ENCODE measurements around the gene PLCXD1. TPM values are rescaled to one million over a fixed set of nuclear protein-coding genes. Genes with fewer than 3 reads are reported as not detected.

The PLCXD1 gene
- total and polyA plus RNA-seq, 5 donors from 2014 or later: 2.9 to 13.3 (median 4.6) TPM

GRCh38 chrX:346034-346813, 65.0 kb downstream of the PLCXD1 start:
- Mint-ChIP-seq H3K9me3 (no peaks in the 10 kb centered on the region), H3K4me3 (no peak overlapping the region), H3K36me3 (peaks cover 3% of the 10 kb centered on the region), H3K27ac (no peak overlapping the region), H3K27me3 (no peaks in the 10 kb centered on the region), H3K4me1 (peaks cover 0 to 3% (median 1%) of the 10 kb centered on the region in 4 donors)
- H3K27me3 ChIP-seq (ENCODE audit: control insufficient read depth, insufficient read depth, low read length): no peaks in the 10 kb centered on the region
- H3K4me1 ChIP-seq (ENCODE audit: control insufficient read depth, insufficient read depth, low read length, poor library complexity, severe bottlenecking): no peaks in the 10 kb centered on the region
- H3K27ac ChIP-seq (ENCODE audit: insufficient read depth, low read length, poor library complexity, severe bottlenecking): no peak overlapping the region
- DNase-seq (no peak), ATAC-seq (ENCODE audit: low read depth in 2 of 2) (no peak)
- H3K36me3 ChIP-seq (ENCODE audit: control insufficient read depth, insufficient read depth, low read length): no peaks in the 10 kb centered on the region
- H3K9me3 ChIP-seq (ENCODE audit: control insufficient read depth in 2 of 2, low read length in 2 of 2): no peaks in the 10 kb centered on the region
- H3K4me3 ChIP-seq (ENCODE audit: low read depth, low read length): no peak overlapping the region

GRCh38 chrX:347351-348117, 66.4 kb downstream of the PLCXD1 start:
- H3K4me1 Mint-ChIP-seq: peaks cover 0 to 4% (median 1%) of the 10 kb centered on the region in 4 donors
- no peak for DNase-seq
- Histone ChIP-seq H3K9me3 (ENCODE audit: control insufficient read depth in 2 of 2, low read length in 2 of 2) (no peaks in the 10 kb centered on the region), H3K4me1 (ENCODE audit: control insufficient read depth, insufficient read depth, low read length, poor library complexity, severe bottlenecking) (no peaks in the 10 kb centered on the region), H3K27ac (ENCODE audit: insufficient read depth, low read length, poor library complexity, severe bottlenecking) (no peak overlapping the region), H3K36me3 (ENCODE audit: control insufficient read depth, insufficient read depth, low read length) (no peaks in the 10 kb centered on the region), H3K27me3 (ENCODE audit: control insufficient read depth, insufficient read depth, low read length) (no peaks in the 10 kb centered on the region), H3K4me3 (ENCODE audit: low read depth, low read length) (no peak overlapping the region)
- H3K4me3 Mint-ChIP-seq: no peak overlapping the region
- ATAC-seq (ENCODE audit: low read depth in 2 of 2): no peak
- no peaks in the 10 kb centered on the region for H3K9me3 Mint-ChIP-seq
- H3K27me3 Mint-ChIP-seq: no peaks in the 10 kb centered on the region
- H3K27ac Mint-ChIP-seq: no peak overlapping the region
- H3K36me3 Mint-ChIP-seq: peaks cover 3% of the 10 kb centered on the region

- H3K9me3 Mint-ChIP-seq: no peaks in the 10 kb centered on the region
Observed at GRCh38 chrX:348461-349117, 67.4 kb downstream of the PLCXD1 start.

GRCh38 chrX:349196-349595, 68.0 kb downstream of the PLCXD1 start:
- Mint-ChIP-seq H3K27ac (no peak overlapping the region), H3K27me3 (no peaks in the 10 kb centered on the region), H3K4me3 (no peak overlapping the region), H3K4me1 (peaks cover 0 to 4% (median 1%) of the 10 kb centered on the region in 4 donors), H3K36me3 (peaks cover 3% of the 10 kb centered on the region), H3K9me3 (no peaks in the 10 kb centered on the region)
- no peak overlapping the region for H3K4me3 ChIP-seq (ENCODE audit: low read depth, low read length)
- H3K27ac ChIP-seq (ENCODE audit: insufficient read depth, low read length, poor library complexity, severe bottlenecking): no peak overlapping the region
- H3K36me3 ChIP-seq (ENCODE audit: control insufficient read depth, insufficient read depth, low read length): no peaks in the 10 kb centered on the region
- H3K27me3 ChIP-seq (ENCODE audit: control insufficient read depth, insufficient read depth, low read length): no peaks in the 10 kb centered on the region
- H3K9me3 ChIP-seq (ENCODE audit: control insufficient read depth in 2 of 2, low read length in 2 of 2): no peaks in the 10 kb centered on the region
- DNase-seq (no peak), ATAC-seq (ENCODE audit: low read depth in 2 of 2) (no peak)
- no peaks in the 10 kb centered on the region for H3K4me1 ChIP-seq (ENCODE audit: control insufficient read depth, insufficient read depth, low read length, poor library complexity, severe bottlenecking)

More at GRCh38 chrX:348461-349117, 67.4 kb downstream of the PLCXD1 start:
- peaks cover 0 to 4% (median 1%) of the 10 kb centered on the region in 4 donors for H3K4me1 Mint-ChIP-seq
- H3K27ac Mint-ChIP-seq: no peak overlapping the region
- peaks cover 3% of the 10 kb centered on the region for H3K36me3 Mint-ChIP-seq
- no peak for ATAC-seq (ENCODE audit: low read depth in 2 of 2)
- no peaks in the 10 kb centered on the region for H3K9me3 ChIP-seq (ENCODE audit: control insufficient read depth in 2 of 2, low read length in 2 of 2)
- H3K4me1 ChIP-seq (ENCODE audit: control insufficient read depth, insufficient read depth, low read length, poor library complexity, severe bottlenecking): no peaks in the 10 kb centered on the region
- no peak overlapping the region for H3K4me3 ChIP-seq (ENCODE audit: low read depth, low read length)
- DNase-seq: no peak
- H3K36me3 ChIP-seq (ENCODE audit: control insufficient read depth, insufficient read depth, low read length): no peaks in the 10 kb centered on the region
- H3K27ac ChIP-seq (ENCODE audit: insufficient read depth, low read length, poor library complexity, severe bottlenecking): no peak overlapping the region
- no peaks in the 10 kb centered on the region for H3K27me3 ChIP-seq (ENCODE audit: control insufficient read depth, insufficient read depth, low read length)
- H3K27me3 Mint-ChIP-seq: no peaks in the 10 kb centered on the region
- H3K4me3 Mint-ChIP-seq: no peak overlapping the region

- Mint-ChIP-seq H3K4me3 (no peak overlapping the region), H3K27ac (peak overlapping the region in 1 of 3 donors; percentile 62), H3K27me3 (no peaks in the 10 kb centered on the region), H3K9me3 (no peaks in the 10 kb centered on the region), H3K4me1 (peaks cover 0 to 4% (median 2%) of the 10 kb centered on the region in 4 donors), H3K36me3 (peaks cover 4% of the 10 kb centered on the region)
- no peak for ATAC-seq (ENCODE audit: low read depth in 2 of 2)
- no peaks in the 10 kb centered on the region for H3K27me3 ChIP-seq (ENCODE audit: control insufficient read depth, insufficient read depth, low read length)
- no peaks in the 10 kb centered on the region for H3K9me3 ChIP-seq (ENCODE audit: control insufficient read depth in 2 of 2, low read length in 2 of 2)
- no peak for DNase-seq
- H3K4me3 ChIP-seq (ENCODE audit: low read depth, low read length): no peak overlapping the region
- no peaks in the 10 kb centered on the region for H3K36me3 ChIP-seq (ENCODE audit: control insufficient read depth, insufficient read depth, low read length)
- no peaks in the 10 kb centered on the region for H3K4me1 ChIP-seq (ENCODE audit: control insufficient read depth, insufficient read depth, low read length, poor library complexity, severe bottlenecking)
- H3K27ac ChIP-seq (ENCODE audit: insufficient read depth, low read length, poor library complexity, severe bottlenecking): no peak overlapping the region
Observed at GRCh38 chrX:349702-350101, 68.5 kb downstream of the PLCXD1 start.

- no peak for ATAC-seq (ENCODE audit: low read depth in 2 of 2)
- Mint-ChIP-seq H3K27me3 (no peaks in the 10 kb centered on the region), H3K9me3 (no peaks in the 10 kb centered on the region)
Observed at GRCh38 chrX:350148-350533, 69.0 kb downstream of the PLCXD1 start.

GRCh38 chrX:350534-351323, 69.5 kb downstream of the PLCXD1 start:
- Histone ChIP-seq H3K27ac (ENCODE audit: insufficient read depth, low read length, poor library complexity, severe bottlenecking) (no peak overlapping the region), H3K9me3 (ENCODE audit: control insufficient read depth in 2 of 2, low read length in 2 of 2) (no peaks in the 10 kb centered on the region), H3K36me3 (ENCODE audit: control insufficient read depth, insufficient read depth, low read length) (no peaks in the 10 kb centered on the region), H3K4me1 (ENCODE audit: control insufficient read depth, insufficient read depth, low read length, poor library complexity, severe bottlenecking) (no peaks in the 10 kb centered on the region), H3K27me3 (ENCODE audit: control insufficient read depth, insufficient read depth, low read length) (no peaks in the 10 kb centered on the region), H3K4me3 (ENCODE audit: low read depth, low read length) (no peak overlapping the region)
- Mint-ChIP-seq H3K36me3 (peaks cover 6% of the 10 kb centered on the region), H3K4me3 (no peak overlapping the region), H3K27me3 (no peaks in the 10 kb centered on the region), H3K27ac (no peak overlapping the region), H3K9me3 (no peaks in the 10 kb centered on the region), H3K4me1 (peaks cover 0 to 7% (median 2%) of the 10 kb centered on the region in 4 donors)
- no peak for ATAC-seq (ENCODE audit: low read depth in 2 of 2)
- DNase-seq: no peak

More at GRCh38 chrX:350148-350533, 69.0 kb downstream of the PLCXD1 start:
- Histone ChIP-seq H3K36me3 (ENCODE audit: control insufficient read depth, insufficient read depth, low read length) (no peaks in the 10 kb centered on the region), H3K4me1 (ENCODE audit: control insufficient read depth, insufficient read depth, low read length, poor library complexity, severe bottlenecking) (no peaks in the 10 kb centered on the region), H3K9me3 (ENCODE audit: control insufficient read depth in 2 of 2, low read length in 2 of 2) (no peaks in the 10 kb centered on the region), H3K27ac (ENCODE audit: insufficient read depth, low read length, poor library complexity, severe bottlenecking) (no peak overlapping the region), H3K27me3 (ENCODE audit: control insufficient read depth, insufficient read depth, low read length) (no peaks in the 10 kb centered on the region), H3K4me3 (ENCODE audit: low read depth, low read length) (no peak overlapping the region)
- no peak for DNase-seq
- H3K36me3 Mint-ChIP-seq: peaks cover 6% of the 10 kb centered on the region
- no peak overlapping the region for H3K27ac Mint-ChIP-seq
- peaks cover 0 to 4% (median 2%) of the 10 kb centered on the region in 4 donors for H3K4me1 Mint-ChIP-seq
- no peak overlapping the region for H3K4me3 Mint-ChIP-seq
